Tibial artery (tissue), 4 donors: ENCODE measurements around the gene SCRT2.

Source experiments
- DNase-seq, 2 donors: peaks; one replicate each; pipeline ENCODE4 v3.0.0-alpha.2; 2019
- H3K27ac ChIP-seq, 2 donors: fragments of 200-600 bp; sonication (generic) in 1 of 2; 1 replicate in 1 of 2; 2 replicates in 1 of 2; pipeline ENCODE4 v1.5.1; 2018 to 2019; ENCODE audit warnings: mild to moderate bottlenecking in 1 of 2
- H3K27me3 ChIP-seq, 2 donors: fragments of 200-600 bp; sonication (generic) in 1 of 2; one replicate each; pipeline versions ENCODE4 v1.5.1 to v1.6.0; 2016 to 2019
- H3K36me3 ChIP-seq, 3 donors: fragments of 200-600 bp; sonication (generic) in 2 of 3; one replicate each; pipeline ENCODE4 v1.5.1; 2016 to 2019; ENCODE audit warnings: mild to moderate bottlenecking in 2 of 3
- H3K4me1 ChIP-seq, 4 donors: fragments of 200-600 bp; sonication (generic) in 2 of 4; 1 replicate in 3 of 4; 2 replicates in 1 of 4; pipeline ENCODE4 v1.5.1; 2016 to 2019
- H3K4me3 ChIP-seq, 2 donors: fragments of 200-600 bp; sonication (generic) in 1 of 2; 1 replicate in 1 of 2; 2 replicates in 1 of 2; pipeline ENCODE4 v1.5.1; 2018 to 2019; ENCODE audit warnings: mild to moderate bottlenecking in 2 of 2
- H3K9me3 ChIP-seq, 3 donors: fragments of 200-600 bp; sonication (generic) in 1 of 3; one replicate each; pipeline ENCODE4 v1.5.1; 2016 to 2019
- intact Hi-C: fragments of 100-400 bp; cut with DNase I; formaldehyde crosslinking; loops from one replicate; pipeline ENCODE4 v1.15.0; 2023; ENCODE audit warnings: low total_unique reads
- TF ChIP-seq, protein P1 (sequence below), 2 experiments: fragments of 200-600 bp in 1 of 2; fragments of 450-650 bp in 1 of 2; IDR thresholded peaks; one replicate each; pipeline ENCODE4 v1.5.1; 2017 to 2019; ENCODE audit warnings: antibody characterized with exemption in 2 of 2, mild to moderate bottlenecking in 1 of 2, moderate library complexity in 1 of 2

The SCRT2 gene

DNA sequence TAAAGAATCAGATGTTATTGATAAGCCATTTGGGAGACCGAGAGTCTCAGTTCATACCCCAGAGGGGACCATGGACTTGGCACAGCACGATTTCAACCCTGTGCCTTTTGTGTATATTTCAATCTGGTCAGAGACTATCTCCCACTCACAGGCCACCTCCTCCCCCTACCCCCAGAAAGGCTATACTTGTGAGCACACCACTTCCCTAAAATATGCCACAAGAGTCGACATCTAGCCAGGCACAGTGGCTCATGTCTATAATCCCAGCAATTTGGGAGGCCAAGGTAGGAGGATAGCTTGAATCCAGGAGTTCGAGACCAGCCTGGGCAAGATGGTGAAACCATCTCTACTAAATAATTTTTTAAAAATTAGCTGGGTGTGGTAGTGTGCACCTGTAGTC, 51.9 kb downstream of the SCRT2 start:
- no peak overlapping the region for H3K4me3 ChIP-seq
- intact Hi-C loops, result no loop called here

DNA sequence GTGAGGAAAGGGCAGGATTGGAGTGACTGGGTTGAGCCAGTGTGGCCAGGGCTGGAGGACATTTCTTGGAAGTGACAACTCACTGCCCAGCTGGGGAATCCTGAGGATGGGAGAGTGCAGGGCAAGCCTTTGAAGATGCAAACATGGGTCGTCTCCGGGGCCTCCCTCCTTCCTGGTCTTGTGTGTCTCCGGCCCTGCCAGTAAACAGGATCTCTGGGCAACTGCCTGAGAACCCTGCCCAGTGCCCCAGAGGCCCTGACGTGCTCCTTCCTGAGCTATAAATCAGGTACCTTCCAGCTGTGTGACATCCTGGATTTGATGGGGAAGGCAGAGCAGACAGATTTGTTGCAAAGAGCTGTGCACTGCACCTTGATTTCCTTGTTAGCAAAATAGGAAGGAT, 52.6 kb downstream of the SCRT2 start:
- H3K4me3 ChIP-seq, result no peak overlapping the region
- H3K4me1 ChIP-seq, result no peaks in the 10 kb centered on the region
- TF ChIP-seq, protein P1, sequence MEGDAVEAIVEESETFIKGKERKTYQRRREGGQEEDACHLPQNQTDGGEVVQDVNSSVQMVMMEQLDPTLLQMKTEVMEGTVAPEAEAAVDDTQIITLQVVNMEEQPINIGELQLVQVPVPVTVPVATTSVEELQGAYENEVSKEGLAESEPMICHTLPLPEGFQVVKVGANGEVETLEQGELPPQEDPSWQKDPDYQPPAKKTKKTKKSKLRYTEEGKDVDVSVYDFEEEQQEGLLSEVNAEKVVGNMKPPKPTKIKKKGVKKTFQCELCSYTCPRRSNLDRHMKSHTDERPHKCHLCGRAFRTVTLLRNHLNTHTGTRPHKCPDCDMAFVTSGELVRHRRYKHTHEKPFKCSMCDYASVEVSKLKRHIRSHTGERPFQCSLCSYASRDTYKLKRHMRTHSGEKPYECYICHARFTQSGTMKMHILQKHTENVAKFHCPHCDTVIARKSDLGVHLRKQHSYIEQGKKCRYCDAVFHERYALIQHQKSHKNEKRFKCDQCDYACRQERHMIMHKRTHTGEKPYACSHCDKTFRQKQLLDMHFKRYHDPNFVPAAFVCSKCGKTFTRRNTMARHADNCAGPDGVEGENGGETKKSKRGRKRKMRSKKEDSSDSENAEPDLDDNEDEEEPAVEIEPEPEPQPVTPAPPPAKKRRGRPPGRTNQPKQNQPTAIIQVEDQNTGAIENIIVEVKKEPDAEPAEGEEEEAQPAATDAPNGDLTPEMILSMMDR (IDR thresholded peaks at IDR 0.05), result no peak
- no peak overlapping the region for H3K27ac ChIP-seq
- intact Hi-C loops, result no loop called here
- peaks cover 0 to 34% of the 10 kb centered on the region in 2 donors for H3K27me3 ChIP-seq
- H3K36me3 ChIP-seq, result no peaks in the 10 kb centered on the region
- peaks cover 0 to 6% (median 5%) of the 10 kb centered on the region in 3 donors for H3K9me3 ChIP-seq
- DNase-seq, result no peak

More for the DNA sequence above, 51.9 kb downstream of the SCRT2 start:
- H3K4me1 ChIP-seq, result no peaks in the 10 kb centered on the region
- no peak overlapping the region for H3K27ac ChIP-seq
- no peak for DNase-seq
- no peaks in the 10 kb centered on the region for H3K9me3 ChIP-seq
- TF ChIP-seq, protein P1 (IDR thresholded peaks at IDR 0.05), result no peak
- H3K36me3 ChIP-seq, result no peaks in the 10 kb centered on the region
- peaks cover 0 to 34% of the 10 kb centered on the region in 2 donors for H3K27me3 ChIP-seq

DNA sequence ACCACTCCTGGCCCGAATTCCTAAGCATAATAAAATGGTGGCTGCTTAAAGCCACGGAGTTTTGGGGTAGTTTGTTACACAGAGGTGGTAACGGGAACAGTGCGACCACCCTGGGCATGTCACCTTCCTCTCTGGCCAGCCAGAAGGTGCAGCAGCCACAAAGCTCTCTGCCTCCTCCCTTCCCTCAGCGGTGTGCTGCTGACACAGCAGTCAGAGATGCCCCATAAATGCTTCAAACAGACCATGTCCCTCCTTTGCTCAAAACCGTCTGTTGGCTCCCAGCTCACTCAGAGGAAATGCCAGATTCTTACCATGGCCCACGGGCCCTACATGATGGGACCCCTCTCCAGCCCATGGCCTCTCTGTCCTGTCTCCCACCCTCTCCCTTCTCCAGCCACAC, 53.4 kb downstream of the SCRT2 start:
- H3K27me3 ChIP-seq, result peaks cover 0 to 36% of the 10 kb centered on the region in 2 donors
- peaks cover 0 to 13% (median 6%) of the 10 kb centered on the region in 3 donors for H3K9me3 ChIP-seq
- DNase-seq, result no peak
- H3K4me3 ChIP-seq, result no peak overlapping the region
- no peaks in the 10 kb centered on the region for H3K36me3 ChIP-seq
- H3K27ac ChIP-seq, result no peak overlapping the region
- no peaks in the 10 kb centered on the region for H3K4me1 ChIP-seq
- intact Hi-C loops, result no loop called here
- TF ChIP-seq, protein P1 (IDR thresholded peaks at IDR 0.05), result no peak

DNA sequence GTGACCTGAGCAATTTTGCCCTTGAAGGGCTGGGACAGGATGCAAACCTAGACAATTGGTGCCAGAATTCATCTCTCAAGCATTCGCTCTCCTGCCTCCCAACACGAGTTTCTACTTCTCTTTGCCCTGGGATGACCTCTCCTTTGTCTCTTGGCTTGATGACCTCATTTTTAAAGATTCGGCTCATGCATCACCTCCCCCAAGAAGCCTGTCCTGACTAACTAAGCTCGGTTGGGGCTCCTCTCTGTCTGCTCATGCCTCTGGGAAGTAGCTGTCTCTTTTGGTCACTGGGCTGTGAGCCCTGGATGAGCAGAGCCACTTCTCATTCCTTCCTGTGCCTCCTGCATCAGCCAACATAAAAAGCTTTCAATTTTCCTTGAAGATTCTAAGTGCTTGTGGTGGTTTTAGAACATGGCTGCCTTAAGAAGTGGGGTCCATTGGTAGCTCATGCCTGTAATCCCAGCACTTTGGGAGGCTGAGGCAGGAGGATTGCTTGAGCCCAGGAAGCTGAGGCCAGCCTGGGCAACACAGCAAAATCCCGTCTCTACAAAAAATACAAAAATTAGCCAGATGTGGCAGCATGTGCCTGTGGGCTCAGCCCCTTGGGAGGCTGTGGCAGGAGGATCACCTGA, 54.4 kb downstream of the SCRT2 start:
- Histone ChIP-seq H3K27ac (no peak overlapping the region), H3K4me3 (no peak overlapping the region), H3K4me1 (no peaks in the 10 kb centered on the region), H3K36me3 (no peaks in the 10 kb centered on the region), H3K9me3 (peaks cover 0 to 13% (median 6%) of the 10 kb centered on the region in 3 donors), H3K27me3 (peaks cover 0 to 36% of the 10 kb centered on the region in 2 donors)
- no peak for DNase-seq
- intact Hi-C loops, result no loop called here
- TF ChIP-seq, protein P1 (IDR thresholded peaks at IDR 0.05), result no peak

DNA sequence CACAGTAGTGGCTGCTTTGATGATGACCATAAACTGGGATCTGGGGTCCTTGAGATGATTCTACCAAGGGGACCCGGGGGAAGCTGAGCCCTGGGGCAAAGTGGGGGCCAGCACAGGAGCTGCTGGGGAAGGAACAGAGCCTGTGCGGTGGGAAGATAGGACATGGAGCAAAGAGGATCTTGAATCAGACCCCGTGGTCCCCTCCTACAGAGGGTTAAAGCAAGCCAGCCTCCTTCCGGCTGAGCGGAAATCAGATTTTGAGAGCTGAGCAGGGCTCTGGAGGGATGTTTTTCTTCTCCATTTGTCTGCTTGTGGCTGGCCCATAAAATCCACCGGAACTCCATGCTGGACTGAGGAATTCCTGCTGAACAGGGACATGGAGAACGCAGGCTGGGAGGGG, 55.4 kb downstream of the SCRT2 start:
- no peak overlapping the region for H3K4me3 ChIP-seq
- H3K27ac ChIP-seq, result no peak overlapping the region
- no peak for DNase-seq
- no peaks in the 10 kb centered on the region for H3K36me3 ChIP-seq
- peaks cover 0 to 13% (median 6%) of the 10 kb centered on the region in 3 donors for H3K9me3 ChIP-seq
- TF ChIP-seq, protein P1 (IDR thresholded peaks at IDR 0.05), result no peak
- H3K4me1 ChIP-seq, result no peaks in the 10 kb centered on the region
- H3K27me3 ChIP-seq, result peaks cover 0 to 36% of the 10 kb centered on the region in 2 donors
- intact Hi-C loops, result no loop called here
